Measurements from ENCODE around the gene TSEN54. TPM values are rescaled to one million over a fixed set of nuclear protein-coding genes. Genes with fewer than 3 reads are reported as not detected.

TSEN54 gene
- total RNA-seq, 1 experiment from 2014 or later = 87.3 TPM

- peak overlapping the region; percentile 35; the same call in 1 of the 2 replicates for H3K27ac ChIP-seq (ENCODE audit: low read depth, low read length)
- intact Hi-C loops (cut with micrococcal nuclease) = loop anchor here (10.0 kb wide), 1 partner anchor 234 kb away; no protein-coding TSS in a partner anchor
- RAD21 ChIA-PET (ENCODE audit: low non-redundant PET in 1 of 2, low total read pairs in 2 of 2, uncharacterized antibody in 2 of 2, unreplicated experiment in 2 of 2) = no interaction called here
- H2AFZ ChIP-seq (ENCODE audit: low read depth, low read length, poor library complexity, severe bottlenecking) = no peak overlapping the region
- ATAC-seq = no peak
- CTCF ChIA-PET = interaction anchor here (1.3 kb wide), 1 partner anchor 90 kb away, joined by 3 read pairs; no protein-coding TSS in a partner anchor
- no peak for TF ChIP-seq TCF7L2 (IDR thresholded peaks at IDR 0.05; ENCODE audit: borderline replicate concordance, extremely low read depth, insufficient read depth, insufficient read length)
- TF ChIP-seq, protein P1, sequence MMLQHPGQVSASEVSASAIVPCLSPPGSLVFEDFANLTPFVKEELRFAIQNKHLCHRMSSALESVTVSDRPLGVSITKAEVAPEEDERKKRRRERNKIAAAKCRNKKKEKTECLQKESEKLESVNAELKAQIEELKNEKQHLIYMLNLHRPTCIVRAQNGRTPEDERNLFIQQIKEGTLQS (IDR thresholded peaks at IDR 0.05) = no peak
- no peak for TF ChIP-seq EGR1 (IDR thresholded peaks at IDR 0.05; ENCODE audit: low read depth)
- no peak for TF ChIP-seq EZH2phosphoT487 (IDR thresholded peaks at IDR 0.05; ENCODE audit: borderline replicate concordance)
- TF ChIP-seq SIN3A (IDR thresholded peaks at IDR 0.05; ENCODE audit: low read depth) = no peak
- TF ChIP-seq POLR2AphosphoS5 (IDR thresholded peaks at IDR 0.05; ENCODE audit: low read depth, low read length) = no peak
- TF ChIP-seq, protein P2, sequence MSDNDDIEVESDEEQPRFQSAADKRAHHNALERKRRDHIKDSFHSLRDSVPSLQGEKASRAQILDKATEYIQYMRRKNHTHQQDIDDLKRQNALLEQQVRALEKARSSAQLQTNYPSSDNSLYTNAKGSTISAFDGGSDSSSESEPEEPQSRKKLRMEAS (IDR thresholded peaks at IDR 0.05) = no peak
- no peak for TF ChIP-seq CBX3 (IDR thresholded peaks at IDR 0.05; ENCODE audit: low read depth)
- no peak for TF ChIP-seq POLR2A (IDR thresholded peaks at IDR 0.05; ENCODE audit: borderline replicate concordance, extremely low read depth, insufficient read depth, insufficient read length)
- no peak for TF ChIP-seq JUND (IDR thresholded peaks at IDR 0.05)
- no peak for TF ChIP-seq SRF (IDR thresholded peaks at IDR 0.05; ENCODE audit: low read depth)
- TF ChIP-seq RAD21 (IDR thresholded peaks at IDR 0.05; ENCODE audit: low read depth) = no peak
- TF ChIP-seq ZBTB33 (IDR thresholded peaks at IDR 0.05; ENCODE audit: extremely low read depth, insufficient replicate concordance, low read length) = no peak
- no peak for TF ChIP-seq ZFX (IDR thresholded peaks at IDR 0.05)
- no peak for TF ChIP-seq FOSL1 (IDR thresholded peaks at IDR 0.05; ENCODE audit: low read depth)
- no peak for TF ChIP-seq ELF1 (IDR thresholded peaks at IDR 0.05; ENCODE audit: borderline replicate concordance, low read depth)
- TF ChIP-seq ZNF274 (IDR thresholded peaks at IDR 0.05; ENCODE audit: low read depth, low read length) = no peak
- TF ChIP-seq, protein P3, sequence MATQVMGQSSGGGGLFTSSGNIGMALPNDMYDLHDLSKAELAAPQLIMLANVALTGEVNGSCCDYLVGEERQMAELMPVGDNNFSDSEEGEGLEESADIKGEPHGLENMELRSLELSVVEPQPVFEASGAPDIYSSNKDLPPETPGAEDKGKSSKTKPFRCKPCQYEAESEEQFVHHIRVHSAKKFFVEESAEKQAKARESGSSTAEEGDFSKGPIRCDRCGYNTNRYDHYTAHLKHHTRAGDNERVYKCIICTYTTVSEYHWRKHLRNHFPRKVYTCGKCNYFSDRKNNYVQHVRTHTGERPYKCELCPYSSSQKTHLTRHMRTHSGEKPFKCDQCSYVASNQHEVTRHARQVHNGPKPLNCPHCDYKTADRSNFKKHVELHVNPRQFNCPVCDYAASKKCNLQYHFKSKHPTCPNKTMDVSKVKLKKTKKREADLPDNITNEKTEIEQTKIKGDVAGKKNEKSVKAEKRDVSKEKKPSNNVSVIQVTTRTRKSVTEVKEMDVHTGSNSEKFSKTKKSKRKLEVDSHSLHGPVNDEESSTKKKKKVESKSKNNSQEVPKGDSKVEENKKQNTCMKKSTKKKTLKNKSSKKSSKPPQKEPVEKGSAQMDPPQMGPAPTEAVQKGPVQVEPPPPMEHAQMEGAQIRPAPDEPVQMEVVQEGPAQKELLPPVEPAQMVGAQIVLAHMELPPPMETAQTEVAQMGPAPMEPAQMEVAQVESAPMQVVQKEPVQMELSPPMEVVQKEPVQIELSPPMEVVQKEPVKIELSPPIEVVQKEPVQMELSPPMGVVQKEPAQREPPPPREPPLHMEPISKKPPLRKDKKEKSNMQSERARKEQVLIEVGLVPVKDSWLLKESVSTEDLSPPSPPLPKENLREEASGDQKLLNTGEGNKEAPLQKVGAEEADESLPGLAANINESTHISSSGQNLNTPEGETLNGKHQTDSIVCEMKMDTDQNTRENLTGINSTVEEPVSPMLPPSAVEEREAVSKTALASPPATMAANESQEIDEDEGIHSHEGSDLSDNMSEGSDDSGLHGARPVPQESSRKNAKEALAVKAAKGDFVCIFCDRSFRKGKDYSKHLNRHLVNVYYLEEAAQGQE (IDR thresholded peaks at IDR 0.05; ENCODE audit: low read depth) = no peak
- no peaks in the 10 kb centered on the region for H3K27me3 ChIP-seq (ENCODE audit: insufficient read depth, low read length)
- no peak overlapping the region for H3K4me3 ChIP-seq (replicated peaks in 1 of 2; ENCODE audit: low read depth in 1 of 2, low read length in 2 of 2)
- peaks cover 21 to 56% of the 10 kb centered on the region in 2 experiments for H3K4me1 ChIP-seq (ENCODE audit: control insufficient read depth in 1 of 2, insufficient read depth in 2 of 2, low read length in 2 of 2)
- no peaks in the 10 kb centered on the region for H3K9me2 ChIP-seq (ENCODE audit: insufficient read depth)
- DNase-seq (ENCODE audit: low read depth, low spot score) = no peak
- no TSS peak for BruUV-seq (replicated peaks)
- H3K9ac ChIP-seq (ENCODE audit: low read length) = no peak overlapping the region
- H3K79me2 ChIP-seq (ENCODE audit: insufficient read depth, low read length) = peaks cover 51% of the 10 kb centered on the region
- no peak overlapping the region for H3K4me2 ChIP-seq (ENCODE audit: low read length)
- no peaks in the 10 kb centered on the region; the same call in 1 of the 2 replicates for H4K20me1 ChIP-seq (ENCODE audit: insufficient read depth)
- POLR2A ChIA-PET = interaction anchor here (0.6 kb wide), 1 partner anchor 8 kb away, joined by 3 read pairs; no protein-coding TSS in a partner anchor
- peaks cover 9 to 32% of the 10 kb centered on the region in 2 experiments; a peak in 2 of 4 replicates for H3K36me3 ChIP-seq (ENCODE audit: control insufficient read depth in 1 of 2, insufficient read depth in 2 of 2, low read length in 2 of 2)
- no peaks in the 10 kb centered on the region for H3K9me3 ChIP-seq (ENCODE audit: control insufficient read depth in 1 of 2, insufficient read depth in 1 of 2, low read depth in 1 of 2, low read length in 2 of 2)
Measured at GRCh38 chr17:75511270-75511609, 5.1 kb upstream of the TSEN54 start.
